Loucy (cell line): ENCODE data around the gene ABLIM1.

Experiments used
- EZH2phosphoT487 ChIP-seq: fragments of 200-600 bp; IDR thresholded peaks from 2 replicates; pipeline ENCODE4 v1.6.1; 2018; ENCODE audit warnings: antibody characterized with exemption, mild to moderate bottlenecking, moderate library complexity, borderline replicate concordance
- TF ChIP-seq, protein P1 (sequence below): fragments of 200-600 bp; sonication (generic); conservative IDR thresholded peaks from 2 replicates; pipeline ENCODE4 v1.5.1; 2014; ENCODE audit warnings: mild to moderate bottlenecking, antibody characterized with exemption, low read length

GRCh38 chr10:114538181-114538906, 119.7 kb downstream of the ABLIM1 start:
- TF ChIP-seq, protein P1, sequence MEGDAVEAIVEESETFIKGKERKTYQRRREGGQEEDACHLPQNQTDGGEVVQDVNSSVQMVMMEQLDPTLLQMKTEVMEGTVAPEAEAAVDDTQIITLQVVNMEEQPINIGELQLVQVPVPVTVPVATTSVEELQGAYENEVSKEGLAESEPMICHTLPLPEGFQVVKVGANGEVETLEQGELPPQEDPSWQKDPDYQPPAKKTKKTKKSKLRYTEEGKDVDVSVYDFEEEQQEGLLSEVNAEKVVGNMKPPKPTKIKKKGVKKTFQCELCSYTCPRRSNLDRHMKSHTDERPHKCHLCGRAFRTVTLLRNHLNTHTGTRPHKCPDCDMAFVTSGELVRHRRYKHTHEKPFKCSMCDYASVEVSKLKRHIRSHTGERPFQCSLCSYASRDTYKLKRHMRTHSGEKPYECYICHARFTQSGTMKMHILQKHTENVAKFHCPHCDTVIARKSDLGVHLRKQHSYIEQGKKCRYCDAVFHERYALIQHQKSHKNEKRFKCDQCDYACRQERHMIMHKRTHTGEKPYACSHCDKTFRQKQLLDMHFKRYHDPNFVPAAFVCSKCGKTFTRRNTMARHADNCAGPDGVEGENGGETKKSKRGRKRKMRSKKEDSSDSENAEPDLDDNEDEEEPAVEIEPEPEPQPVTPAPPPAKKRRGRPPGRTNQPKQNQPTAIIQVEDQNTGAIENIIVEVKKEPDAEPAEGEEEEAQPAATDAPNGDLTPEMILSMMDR, result no peak
- no peak for TF ChIP-seq EZH2phosphoT487
